HL-60/S4 treated with phorbol 12-myristate 13-acetate at 8.2 ng/mL for 4 days and 3 days (cell line): ENCODE data around the gene IPP.
"Not testable (repeated sequence)": the region's sequence is repeated elsewhere in the genome, so short reads cannot be mapped to it uniquely, and the experiment has no call there.

Experiments used
- in situ Hi-C: fragments of 300-500 bp; cut with MboI; formaldehyde crosslinking; loops from 2 replicates; pipeline ENCODE4 v1.15.0; 2022; ENCODE audit warnings: low sequenced_read_pairs

IPP gene

DNA sequence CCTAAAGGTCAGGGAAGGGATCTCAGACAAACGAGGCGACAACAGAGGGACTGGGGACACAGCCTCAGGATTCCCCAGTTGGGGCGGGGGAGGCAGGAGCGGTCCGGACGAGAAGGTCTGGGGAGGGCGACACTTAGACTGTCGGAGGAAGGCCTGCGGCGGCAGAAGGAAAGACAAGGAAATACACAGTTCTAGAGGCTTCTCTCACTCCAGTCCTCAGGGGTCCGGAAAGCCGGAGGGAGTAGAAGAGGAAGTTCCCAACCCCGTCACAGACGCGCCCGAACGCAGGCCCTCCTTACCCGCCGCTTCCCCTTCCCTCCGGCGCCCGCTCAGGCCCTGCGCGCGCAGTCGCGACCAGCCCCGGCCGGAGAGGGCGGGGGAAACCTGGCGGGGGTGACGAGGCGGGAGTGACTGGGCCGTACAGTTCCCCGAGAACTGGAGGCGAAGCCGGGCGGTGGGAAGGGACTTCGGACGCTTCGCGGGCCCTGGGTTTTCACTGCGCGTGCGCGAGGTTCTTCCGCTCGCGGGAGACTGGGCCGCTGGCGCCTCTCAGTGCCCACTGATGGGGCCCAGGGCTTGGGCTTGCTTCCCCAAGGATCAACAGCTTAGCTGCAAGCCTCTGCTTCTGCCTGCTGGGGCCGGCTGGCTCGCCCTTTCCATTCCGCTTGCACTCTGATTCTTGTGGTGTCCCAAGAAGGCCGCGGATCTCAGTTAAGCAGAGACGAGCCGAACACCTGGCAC is at the start of gene IPP:
TSS of gene IPP (minus strand) at position 356 of the 741 bp plus-strand sequence. CDS start 4,242 bp downstream, outside the sequence.
- in situ Hi-C loops: no loop called here

DNA sequence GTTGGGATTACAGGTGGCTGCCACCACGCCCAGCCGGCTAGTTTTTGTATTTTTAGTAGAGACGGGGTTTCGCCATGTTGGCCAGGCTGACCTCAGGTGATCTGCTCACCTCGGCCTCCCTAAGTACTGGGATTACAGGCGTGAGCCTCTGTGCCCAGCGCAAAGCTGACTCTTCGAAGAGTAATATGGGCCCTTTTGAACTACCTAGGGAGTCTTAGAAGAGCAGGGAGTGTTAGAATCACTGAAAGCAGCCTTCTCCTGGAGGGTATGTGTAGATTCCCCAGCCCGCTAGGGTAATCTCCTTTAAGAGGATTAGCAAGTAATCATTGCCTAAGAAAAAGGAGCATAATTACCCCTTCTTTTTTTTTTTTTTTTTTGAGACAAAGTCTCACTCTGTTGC is 46.5 kb upstream of the IPP start:
- in situ Hi-C loops: no loop called here

DNA sequence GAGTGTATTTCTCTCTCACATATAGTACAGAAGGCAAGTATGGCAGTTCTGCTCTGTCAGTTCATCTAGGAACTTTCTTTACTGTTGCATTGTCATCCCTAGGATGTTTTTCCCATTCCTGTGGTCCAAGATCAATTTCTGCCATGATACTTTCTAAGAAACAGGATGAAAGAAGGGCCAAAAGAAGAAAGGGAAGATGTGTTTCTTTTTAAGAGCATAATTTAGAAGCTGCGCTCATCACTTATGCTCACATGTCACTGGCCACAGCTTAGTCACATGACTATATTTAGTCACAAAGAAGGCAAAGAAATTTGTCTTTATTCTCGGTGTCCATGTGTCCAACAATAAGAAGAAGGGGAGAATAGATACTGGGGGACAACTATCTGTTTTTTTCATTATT is 45.9 kb upstream of the IPP start:
- in situ Hi-C loops: no loop called here

DNA sequence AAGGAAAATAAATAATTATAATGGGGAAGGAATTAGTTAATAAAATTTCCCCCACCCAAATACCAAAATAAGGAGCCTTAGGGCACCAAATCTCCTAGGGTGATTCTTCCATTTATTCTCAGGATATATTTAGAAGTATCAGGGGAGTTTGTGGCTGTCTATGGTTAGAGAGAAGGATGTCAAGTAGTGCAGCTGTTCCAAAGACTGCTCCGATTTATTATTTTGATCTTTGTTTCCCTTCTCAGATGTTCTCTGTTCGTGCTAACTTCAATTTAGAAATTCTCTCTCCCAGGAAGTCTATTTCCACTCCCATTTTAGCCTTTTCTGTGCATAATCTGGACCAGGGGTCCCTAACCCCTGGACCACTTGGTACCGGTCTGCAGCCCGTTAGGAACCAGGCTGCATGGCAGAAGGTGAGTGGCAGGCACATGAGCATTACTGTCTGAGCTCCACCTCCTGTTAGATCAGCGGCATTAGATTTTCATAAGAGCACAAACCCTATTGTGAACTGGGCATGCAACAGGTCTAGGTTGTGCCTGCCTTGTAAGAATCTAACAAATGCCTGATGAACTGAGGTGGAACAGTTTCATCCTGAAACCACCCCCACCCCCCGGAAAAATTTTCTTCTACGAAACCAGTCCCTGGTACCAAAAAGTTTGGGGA is 43.6 kb upstream of the IPP start:
- in situ Hi-C loops: no loop called here

DNA sequence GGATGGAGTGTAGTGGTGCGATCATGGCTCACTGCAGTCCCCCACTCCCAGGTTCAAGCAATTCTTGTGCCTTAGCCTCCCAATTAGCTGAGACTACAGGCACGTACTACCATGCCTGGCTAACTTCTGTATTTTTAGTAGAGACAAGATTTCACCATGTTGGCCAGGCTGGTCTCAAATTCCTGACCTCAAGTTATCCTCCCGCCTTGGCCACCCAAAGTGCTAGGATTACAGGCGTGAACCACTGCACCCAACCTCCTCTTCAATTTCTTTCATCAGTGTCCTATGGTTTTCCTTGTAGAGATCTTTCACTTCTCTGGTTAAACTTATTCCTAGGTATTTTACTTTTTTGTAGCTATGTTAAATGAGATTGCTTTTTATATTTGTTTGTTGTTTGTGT is 42.3 kb upstream of the IPP start:
- in situ Hi-C loops: no loop called here

DNA sequence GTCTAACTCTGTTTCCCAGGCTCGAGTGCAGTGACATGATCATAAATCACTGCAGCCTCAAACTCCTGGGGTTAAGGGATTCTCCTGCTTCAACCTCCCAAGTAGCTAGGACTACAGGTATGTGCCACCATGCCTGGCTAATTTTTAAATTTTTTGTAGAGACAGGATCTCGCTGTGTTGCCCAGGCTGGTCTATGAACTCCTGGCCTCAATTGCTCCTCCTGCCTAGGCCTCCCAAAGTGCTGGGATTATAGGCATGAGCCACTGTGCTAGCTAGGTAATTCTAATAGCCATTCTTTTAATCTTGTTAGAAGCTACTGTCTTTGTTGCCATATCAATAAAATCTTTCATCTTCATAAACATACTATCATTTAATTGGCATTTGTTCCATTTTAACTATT is 39.1 kb upstream of the IPP start:
- in situ Hi-C loops: no loop called here

DNA sequence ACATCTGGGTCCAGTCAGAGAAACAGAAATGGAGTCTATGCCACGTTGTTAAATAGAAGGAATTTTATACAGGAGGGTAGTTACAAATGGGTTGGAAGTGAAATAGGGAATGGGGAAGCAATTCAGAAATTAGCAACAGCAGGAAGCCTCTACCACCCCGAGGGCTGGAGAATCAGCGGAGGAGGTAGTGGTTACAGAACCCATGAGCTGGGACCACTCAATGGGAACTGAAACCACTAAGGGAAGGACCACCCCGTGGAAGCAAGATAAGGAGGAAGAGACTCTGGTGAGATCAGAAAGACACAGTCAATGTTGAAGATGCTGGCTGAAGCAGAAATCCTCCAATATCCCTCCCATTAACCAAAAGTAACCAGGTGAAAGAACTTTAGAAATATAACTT is 37.5 kb upstream of the IPP start:
- in situ Hi-C loops: no loop called here

DNA sequence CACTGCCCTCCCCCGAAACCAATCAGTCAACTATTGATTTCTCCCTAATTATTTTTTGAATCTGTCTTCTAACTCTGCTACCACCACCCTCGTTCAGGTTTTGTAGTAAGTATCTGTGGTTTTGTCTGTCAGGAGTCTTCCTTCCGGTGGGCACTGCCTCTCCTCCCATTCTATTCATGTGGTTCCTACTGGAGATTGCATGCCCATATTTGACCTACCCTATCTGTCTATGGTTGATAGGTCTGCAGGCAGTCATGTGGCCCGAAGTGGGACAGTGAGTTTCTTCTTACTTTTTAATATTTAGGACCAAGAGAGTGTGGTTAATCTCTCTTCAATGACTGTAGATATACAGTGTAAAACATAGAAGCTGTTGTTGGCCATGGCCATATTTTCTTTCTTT is 35.1 kb upstream of the IPP start:
- in situ Hi-C loops: no loop called here

DNA sequence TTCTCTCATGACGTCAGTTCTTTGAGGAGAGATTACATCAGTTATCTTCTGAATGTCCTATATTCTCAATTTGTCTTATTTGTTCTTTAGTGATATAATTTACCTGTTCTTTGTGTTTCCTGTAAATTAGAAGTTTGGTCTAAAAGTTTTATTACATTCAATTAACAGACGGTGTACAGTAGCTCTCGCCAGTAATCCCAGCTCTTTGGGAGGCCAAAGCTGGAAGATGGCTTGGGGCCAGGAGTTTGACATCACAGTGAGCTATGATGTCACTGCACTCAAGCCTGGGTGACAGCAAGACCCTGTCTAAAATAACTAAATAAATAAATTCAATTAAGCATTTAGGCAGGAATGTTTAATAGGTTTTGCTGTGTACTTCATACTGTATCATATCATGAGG is 25.3 kb upstream of the IPP start:
- in situ Hi-C loops: no loop called here

DNA sequence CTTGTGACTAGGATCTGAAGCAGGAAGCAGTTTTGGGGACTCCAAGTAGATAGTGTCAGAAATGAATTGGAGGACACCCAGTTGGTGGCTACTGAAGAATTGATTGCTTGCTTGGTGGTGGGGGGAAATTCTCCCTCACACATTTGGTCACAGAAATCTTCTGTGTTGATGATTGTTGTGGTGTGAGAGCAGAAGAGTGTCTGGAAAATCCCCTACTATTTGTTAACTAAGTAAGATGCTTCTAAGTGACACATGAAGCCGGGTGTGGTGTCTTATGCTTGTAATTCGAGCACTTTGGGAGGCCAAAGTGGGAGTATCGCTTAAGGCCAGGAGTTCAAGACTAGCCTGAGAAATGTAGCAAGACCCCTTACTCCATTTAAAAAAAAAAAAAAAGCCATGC is 22.5 kb upstream of the IPP start:
- in situ Hi-C loops: no loop called here

DNA sequence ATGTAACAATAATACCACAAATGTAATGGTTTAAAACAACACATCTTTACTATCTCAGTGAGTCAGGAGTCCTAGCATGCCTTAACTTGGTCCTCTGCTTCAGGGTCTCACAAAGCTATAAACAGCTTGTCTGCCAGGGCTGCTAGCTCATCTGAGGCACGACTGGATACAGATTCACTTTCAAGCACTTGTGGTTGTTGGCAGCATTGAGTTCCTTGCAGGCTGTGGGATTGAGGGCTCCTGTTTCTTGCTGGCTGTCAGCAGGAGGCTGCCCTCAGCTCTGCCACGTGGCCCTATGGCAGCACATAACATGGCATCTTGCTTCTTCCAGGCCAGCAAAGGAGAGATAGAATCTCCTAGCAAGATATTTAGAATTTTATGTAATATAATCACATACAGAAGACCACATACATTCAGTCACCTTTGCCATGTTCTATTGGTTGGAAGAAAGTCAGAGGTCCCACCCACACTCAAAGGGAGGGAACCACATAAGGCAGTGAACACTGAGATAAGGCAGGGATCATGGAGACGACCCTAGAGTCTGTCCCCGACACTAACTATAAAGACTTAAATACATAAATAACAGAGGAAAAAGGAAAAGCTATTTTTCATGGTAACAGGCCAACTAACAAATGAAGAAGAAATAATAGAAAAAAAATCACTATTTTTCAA is 18.9 kb upstream of the IPP start:
- in situ Hi-C loops: no loop called here

DNA sequence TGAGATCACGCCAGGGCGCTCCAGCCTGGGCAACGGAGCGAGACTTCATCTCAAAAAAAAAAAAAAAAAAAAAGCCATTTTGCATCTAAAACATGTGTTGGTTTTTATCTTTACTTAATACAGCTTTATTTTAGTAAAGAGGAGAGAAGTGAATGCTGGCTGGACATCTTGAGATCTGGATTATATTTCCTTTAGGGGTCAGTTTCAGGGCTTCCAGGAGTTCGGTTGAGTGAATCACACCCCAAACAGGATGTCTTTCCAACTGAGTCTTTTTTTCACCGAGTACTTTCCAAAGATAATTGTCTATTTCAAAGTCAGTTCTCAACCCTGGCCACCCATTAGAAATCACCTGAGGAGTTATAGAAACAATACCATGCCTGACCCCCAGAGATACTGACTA is 16.6 kb upstream of the IPP start:
- in situ Hi-C loops: no loop called here

DNA sequence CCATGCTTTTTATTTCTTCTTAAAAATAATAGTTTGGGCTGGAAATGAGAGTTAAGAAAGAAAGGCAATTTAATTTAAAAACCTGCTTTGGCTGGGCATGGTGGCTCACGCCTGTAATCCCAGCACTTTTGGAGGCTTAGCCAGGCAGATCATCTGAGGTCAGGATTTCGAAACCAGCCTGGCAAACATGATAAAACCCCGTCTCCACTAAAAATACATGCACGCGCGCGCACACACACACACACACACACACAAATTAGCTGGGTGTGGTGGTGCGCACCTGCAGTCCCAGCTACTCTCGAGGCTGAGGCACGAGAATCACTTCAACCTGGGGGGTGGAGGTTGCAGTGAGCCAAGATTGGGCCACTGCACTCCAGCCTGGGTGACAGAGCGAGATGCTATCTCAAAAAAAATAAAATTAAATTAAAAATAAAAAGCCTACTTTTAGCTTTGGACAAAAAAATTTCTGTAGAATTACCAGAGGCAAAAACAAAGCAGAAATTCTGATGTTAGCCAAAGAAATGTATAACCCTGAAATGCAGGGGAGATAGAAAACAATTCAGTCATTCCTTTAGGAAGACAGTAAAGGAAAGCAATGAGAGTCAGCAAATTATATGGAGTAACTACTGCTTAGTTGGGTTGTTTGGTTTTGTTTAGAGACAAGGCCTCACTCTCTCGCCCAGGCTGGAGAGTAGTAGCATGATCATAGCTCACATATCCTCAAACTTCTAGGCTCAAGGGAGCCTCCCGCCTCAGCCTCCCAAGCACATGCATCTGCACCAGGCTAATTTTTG is 15.7 kb upstream of the IPP start:
- in situ Hi-C loops: no loop called here

DNA sequence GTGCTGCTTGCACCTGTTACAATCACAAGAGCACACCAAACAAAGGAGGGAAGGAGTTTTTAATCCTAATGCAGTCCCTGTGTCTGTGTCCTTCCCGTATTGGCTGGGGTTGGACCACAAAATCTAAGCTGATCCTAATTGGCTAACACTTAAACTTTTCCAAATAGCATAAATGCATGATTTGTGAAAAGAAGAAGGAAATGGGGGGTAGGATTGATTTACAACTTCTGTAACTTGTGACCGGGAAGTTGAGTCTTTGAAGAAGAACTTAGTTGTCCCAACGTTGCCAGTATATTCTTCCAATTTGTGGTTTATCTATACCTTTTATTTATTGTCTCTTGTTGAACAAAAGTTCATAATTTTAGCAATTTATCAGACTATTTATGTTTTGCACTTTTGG is 11.8 kb upstream of the IPP start:
- in situ Hi-C loops: no loop called here

DNA sequence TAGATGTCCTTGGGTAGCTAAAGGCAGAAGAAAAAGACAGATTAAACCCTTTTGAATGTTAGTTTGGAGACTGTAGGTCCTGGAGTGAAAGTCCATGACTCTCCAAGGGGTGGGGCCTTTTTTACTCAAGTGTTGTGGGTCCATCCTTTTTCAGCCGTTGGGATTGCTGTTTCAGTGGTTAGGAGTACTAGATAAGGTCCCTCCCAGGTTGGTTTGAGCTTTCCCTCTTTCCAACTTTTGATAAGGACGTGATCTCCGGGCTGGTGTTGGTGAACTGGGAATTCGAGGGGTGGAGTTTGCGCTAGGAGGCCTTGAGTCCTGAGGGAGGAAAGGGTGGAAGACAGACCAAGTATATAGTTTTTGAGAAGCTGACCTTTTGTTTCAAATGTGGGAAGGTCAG is 5.2 kb upstream of the IPP start:
- in situ Hi-C loops: no loop called here

DNA sequence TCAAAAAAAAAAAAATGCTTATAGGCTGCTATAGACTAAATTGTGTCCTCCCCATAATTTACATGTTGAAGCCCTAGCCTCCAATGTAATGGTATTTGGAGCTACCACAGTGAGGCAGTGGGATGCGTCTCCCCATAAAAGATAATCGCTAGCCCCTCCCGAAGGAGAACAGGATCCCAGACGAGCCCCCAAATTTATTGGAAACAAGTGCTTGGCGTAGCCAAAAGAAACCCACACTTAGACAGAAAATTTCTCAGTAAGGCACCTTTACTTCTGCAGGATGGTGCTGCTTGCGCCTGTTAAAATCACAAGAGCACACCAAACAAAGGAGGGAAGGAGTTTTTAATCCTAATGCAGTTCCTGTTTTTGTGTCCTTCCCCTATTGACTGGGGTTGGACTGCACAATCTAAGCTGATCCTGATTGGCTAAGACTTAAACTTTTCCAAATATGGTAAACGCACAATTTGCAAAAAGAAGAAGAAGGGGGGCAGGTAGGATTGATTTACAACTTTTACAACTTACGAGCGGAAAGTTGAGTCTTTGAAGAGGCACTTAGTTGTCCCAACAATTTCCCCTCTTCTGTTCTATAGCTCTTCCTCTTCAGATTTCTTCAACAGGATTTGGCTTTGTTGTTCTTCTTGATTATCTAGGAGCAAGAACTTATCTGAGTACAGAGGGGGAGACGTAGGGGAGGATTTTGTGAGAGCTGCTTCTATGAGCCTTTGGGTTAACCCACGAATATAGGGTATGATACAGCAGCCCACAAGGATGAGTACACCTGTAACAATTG is 3.0 kb upstream of the IPP start:
- in situ Hi-C loops: no loop called here

DNA sequence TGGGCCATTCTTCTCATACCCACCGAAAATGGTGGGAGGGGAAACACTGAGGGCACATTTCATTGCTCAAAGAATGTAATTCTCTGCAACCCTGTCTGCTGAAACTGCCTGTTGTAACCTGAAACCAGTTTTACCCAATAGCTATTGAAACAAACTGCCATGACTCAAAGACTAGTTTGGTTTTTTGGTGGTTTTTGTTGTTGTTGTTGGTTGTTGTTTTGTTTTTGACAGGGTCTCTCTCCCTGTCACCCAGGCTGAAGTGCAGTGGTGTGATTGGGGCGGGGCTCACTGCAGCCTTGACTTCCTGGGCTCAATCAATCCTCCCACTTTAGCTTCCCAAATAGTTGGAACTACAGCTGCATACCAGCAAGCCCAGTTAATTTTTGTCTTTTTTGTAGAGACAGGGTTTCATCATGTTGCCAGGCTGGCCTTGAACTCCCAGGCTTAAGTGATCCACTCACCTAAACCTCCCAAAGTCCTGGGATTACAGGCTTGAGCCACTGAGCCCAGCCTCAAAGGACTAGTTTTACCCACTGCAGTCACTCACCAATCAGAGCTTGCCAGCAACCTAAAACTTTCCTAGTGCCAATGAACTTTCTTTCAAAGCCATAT is 2.1 kb upstream of the IPP start:
- in situ Hi-C loops: no loop called here

DNA sequence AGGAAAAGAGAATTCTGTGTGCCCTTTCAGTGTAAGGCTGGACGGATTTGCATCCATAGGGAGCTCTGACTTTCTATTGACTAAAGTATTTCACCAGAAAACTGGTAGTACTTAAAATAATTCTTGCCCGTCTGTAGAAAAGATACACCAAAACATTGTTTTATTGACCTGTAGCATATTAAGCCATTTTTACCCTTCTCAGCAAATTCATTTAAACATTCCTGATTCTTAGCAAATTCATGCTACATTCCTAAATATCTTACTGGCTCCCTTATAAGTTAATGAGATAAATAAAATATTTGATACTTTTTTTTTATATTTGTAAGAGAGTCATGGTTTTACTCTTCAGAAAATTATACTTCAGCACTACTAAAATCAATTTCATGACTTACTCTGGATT is 1.6 kb upstream of the IPP start:
- in situ Hi-C loops: no loop called here

DNA sequence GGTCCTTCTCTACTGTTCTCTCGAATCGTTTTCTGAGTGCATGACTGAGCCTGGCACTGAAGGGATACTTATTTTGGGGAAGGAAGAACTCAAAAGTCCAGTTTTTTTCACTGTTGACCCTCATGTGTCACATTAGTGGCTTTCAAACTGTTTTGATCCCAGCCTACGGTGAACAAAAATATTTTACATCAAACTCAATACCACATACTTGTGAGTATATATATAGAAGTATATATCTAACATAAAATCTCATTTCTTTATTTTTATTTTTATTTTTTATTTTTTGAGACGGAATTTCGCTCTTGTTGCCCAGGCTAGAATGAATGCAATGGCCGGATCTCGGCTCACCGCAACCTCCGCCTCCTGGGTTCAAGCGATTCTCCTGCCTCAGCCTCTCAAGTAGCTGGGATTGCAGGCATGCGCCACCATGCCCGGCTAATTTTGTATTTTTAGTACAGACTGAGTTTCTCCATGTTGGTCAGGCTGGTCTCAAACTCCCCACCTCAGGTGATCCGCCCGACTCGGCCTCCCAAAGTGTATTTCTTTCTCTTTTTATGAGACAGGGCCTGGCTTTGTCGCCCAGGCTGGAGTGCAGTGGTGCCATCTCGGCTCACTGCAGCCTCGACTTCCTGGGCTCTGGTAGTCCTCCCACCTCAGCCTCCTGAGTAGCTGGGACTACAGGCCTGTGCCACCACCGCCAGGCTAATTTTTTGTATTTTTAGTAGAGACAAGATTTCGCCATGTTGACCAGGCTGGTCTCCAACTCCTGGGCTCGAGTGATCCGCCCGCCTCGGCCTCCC is 786 bp upstream of the IPP start:
- in situ Hi-C loops: not testable (repeated sequence)
